H9 (cell line): ENCODE measurements around the gene ATP1B2. TPM values are rescaled to one million over a fixed set of nuclear protein-coding genes. Genes with fewer than 3 reads are reported as not detected.

Experiments used
- DNase-seq: peaks from one replicate; pipeline ENCODE4 v3.0.0-alpha.2; 2017
- H2AFZ ChIP-seq: one replicate; pipeline ENCODE4 v1.6.1; 2013; ENCODE audit warnings: mild to moderate bottlenecking, low read length, control low read depth, moderate library complexity
- H2AK5ac ChIP-seq: 2 replicates; pipeline ENCODE4 v1.6.1; 2013; ENCODE audit warnings: low read length, control low read depth, mixed read lengths; ENCODE audit not compliant: insufficient read length
- H2BK120ac ChIP-seq: one replicate; pipeline ENCODE4 v1.6.1; 2013; ENCODE audit warnings: low read depth, mild to moderate bottlenecking, low read length, control low read depth, inconsistent platforms; ENCODE audit not compliant: poor library complexity, severe bottlenecking
- H2BK12ac ChIP-seq: 2 replicates; pipeline ENCODE4 v1.6.1; 2013; ENCODE audit warnings: low read length, control low read depth, mixed read lengths, low read depth; ENCODE audit not compliant: insufficient read length
- H2BK15ac ChIP-seq: 2 replicates; pipeline ENCODE4 v1.6.1; 2013; ENCODE audit warnings: low read depth, low read length, control low read depth
- H2BK20ac ChIP-seq: one replicate; pipeline ENCODE4 v1.6.1; 2013; ENCODE audit warnings: low read depth, mild to moderate bottlenecking, low read length, control low read depth, inconsistent platforms; ENCODE audit not compliant: poor library complexity, severe bottlenecking
- H2BK5ac ChIP-seq: 2 replicates; pipeline ENCODE4 v1.6.1; 2013; ENCODE audit warnings: low read length, control low read depth, mixed read lengths; ENCODE audit not compliant: insufficient read length
- H3K14ac ChIP-seq: 2 replicates; pipeline ENCODE4 v1.6.1; 2013; ENCODE audit warnings: low read length, control low read depth; ENCODE audit not compliant: insufficient read depth
- H3K18ac ChIP-seq: 2 replicates; pipeline ENCODE4 v1.6.1; 2013; ENCODE audit warnings: low read depth, mild to moderate bottlenecking, mixed read lengths, low read length, control low read depth; ENCODE audit not compliant: insufficient read length
- H3K23ac ChIP-seq: 2 replicates; pipeline ENCODE4 v1.6.1; 2013; ENCODE audit warnings: low read length, control low read depth, mixed read lengths, low read depth; ENCODE audit not compliant: insufficient read length
- H3K23me2 ChIP-seq: 2 replicates; pipeline ENCODE4 v1.6.1; 2013; ENCODE audit warnings: low read depth, mild to moderate bottlenecking, mixed read lengths, low read length, control low read depth; ENCODE audit not compliant: insufficient read length, poor library complexity, severe bottlenecking
- H3K27ac ChIP-seq: 2 replicates; pipeline ENCODE4 v1.5.1; 2013; ENCODE audit warnings: low read length, control low read depth, mixed read lengths, low read depth; ENCODE audit not compliant: insufficient read length
- H3K27me3 ChIP-seq: 2 replicates; pipeline ENCODE4 v1.6.1; 2013; ENCODE audit warnings: low read length, control low read depth, inconsistent platforms; ENCODE audit not compliant: insufficient read depth
- H3K4ac ChIP-seq: 2 replicates; pipeline ENCODE4 v1.6.1; 2013; ENCODE audit warnings: low read depth, mild to moderate bottlenecking, control low read depth, inconsistent platforms, low read length, moderate library complexity
- H3K4me1 ChIP-seq: 2 replicates; pipeline ENCODE4 v1.6.1; 2013; ENCODE audit warnings: low read length, control low read depth, inconsistent platforms; ENCODE audit not compliant: insufficient read depth
- H3K4me2 ChIP-seq: 2 replicates; pipeline ENCODE4 v1.6.1; 2013; ENCODE audit warnings: low read length, control low read depth, mixed read lengths; ENCODE audit not compliant: insufficient read length, insufficient read depth
- H3K56ac ChIP-seq: 2 replicates; pipeline ENCODE4 v1.6.1; 2013; ENCODE audit warnings: low read depth, mild to moderate bottlenecking, mixed read lengths, low read length, control low read depth; ENCODE audit not compliant: insufficient read length
- H3K79me1 ChIP-seq: 2 replicates; pipeline ENCODE4 v1.6.1; 2013; ENCODE audit warnings: low read depth, mild to moderate bottlenecking, moderate library complexity, low read length, control low read depth, inconsistent platforms; ENCODE audit not compliant: insufficient read depth, poor library complexity, severe bottlenecking
- H3K79me2 ChIP-seq: 2 replicates; pipeline ENCODE4 v1.6.1; 2013; ENCODE audit warnings: low read length, control low read depth, inconsistent platforms; ENCODE audit not compliant: insufficient read depth
- H3K9ac ChIP-seq: 2 replicates; pipeline ENCODE4 v1.6.1; 2013; ENCODE audit warnings: low read length, control low read depth, mixed read lengths; ENCODE audit not compliant: insufficient read length; ENCODE audit errors: extremely low read depth
- H3K9me3 ChIP-seq: one replicate; pipeline ENCODE4 v1.6.1; 2013; ENCODE audit warnings: low read depth, low read length, inconsistent platforms; ENCODE audit not compliant: control insufficient read depth
- H3T11ph ChIP-seq: one replicate; pipeline ENCODE4 v1.6.1; 2013; ENCODE audit warnings: mild to moderate bottlenecking, low read length, control low read depth, inconsistent platforms
- H4K20me1 ChIP-seq: one replicate; pipeline ENCODE4 v1.6.1; 2013; ENCODE audit not compliant: control insufficient read depth, insufficient read length, insufficient read depth
- H4K5ac ChIP-seq: 2 replicates; pipeline ENCODE4 v1.6.1; 2013; ENCODE audit warnings: low read depth, mild to moderate bottlenecking, mixed read lengths, low read length, control low read depth; ENCODE audit not compliant: insufficient read length
- H4K8ac ChIP-seq: replicated peaks from 2 replicates; pipeline ENCODE4 v1.6.1; 2013; ENCODE audit warnings: low read length, control low read depth, mixed read lengths, low read depth; ENCODE audit not compliant: insufficient read length
- H4K91ac ChIP-seq: 2 replicates; pipeline ENCODE4 v1.6.1; 2013; ENCODE audit warnings: low read depth, mild to moderate bottlenecking, moderate library complexity, mixed read lengths, low read length, control low read depth; ENCODE audit not compliant: insufficient read length
- H3K27ac Mint-ChIP-seq, 3 experiments: 2 replicates in 2 of 3; 3 replicates in 1 of 3; pipeline ENCODE4 v1.8.0; 2020 to 2021; ENCODE audit warnings: mixed read lengths in 3 of 3, mild to moderate bottlenecking in 1 of 3, moderate library complexity in 1 of 3
- H3K27me3 Mint-ChIP-seq: 2 replicates; pipeline ENCODE4 v1.8.0; 2021; ENCODE audit warnings: low read depth, mild to moderate bottlenecking, moderate library complexity, mixed read lengths
- H3K36me3 Mint-ChIP-seq, 3 experiments: 2 replicates in 2 of 3; 3 replicates in 1 of 3; pipeline ENCODE4 v1.8.0; 2020 to 2021; ENCODE audit warnings: low read depth in 3 of 3, mixed read lengths in 3 of 3; ENCODE audit not compliant: insufficient read depth in 1 of 3
- H3K4me1 Mint-ChIP-seq, 2 experiments: 2 replicates each; pipeline ENCODE4 v1.8.0; 2020; ENCODE audit warnings: mixed read lengths in 2 of 2
- H3K4me3 Mint-ChIP-seq, 2 experiments: 2 replicates in 1 of 2; 3 replicates in 1 of 2; pipeline ENCODE4 v1.8.0; 2020 to 2021; ENCODE audit warnings: mild to moderate bottlenecking in 2 of 2, mixed read lengths in 2 of 2, moderate library complexity in 1 of 2
- H3K9me3 Mint-ChIP-seq, 2 experiments: 2 replicates in 1 of 2; 3 replicates in 1 of 2; pipeline ENCODE4 v1.8.0; 2020; ENCODE audit warnings: mild to moderate bottlenecking in 2 of 2, mixed read lengths in 2 of 2, moderate library complexity in 1 of 2
- WGBS: extraction: QIAGEN DNeasy Blood & Tissue Kit; methylation state at CpG from one replicate; pipeline ENCODE4 v1.1.7; 2013; ENCODE audit warnings: missing lambda C conversion rate, low lambda C conversion rate, mixed read lengths; ENCODE audit not compliant: insufficient read length; ENCODE audit errors: extremely low coverage; 5-methylcytosine and 5-hydroxymethylcytosine counted together
- total RNA-seq: library from RNA; stranded (reverse); gene quantifications from 2 replicates; pipeline ENCODE4 v1.2.1, GENCODE V29; 2021
- TF ChIP-seq, protein P1 (sequence below): fragments of 200-600 bp; sonication (generic); conservative IDR thresholded peaks from 3 replicates; pipeline ENCODE4 v1.8.0; 2021; ENCODE audit warnings: antibody characterized with exemption, mild to moderate bottlenecking

ATP1B2 gene
- total RNA-seq, 1 experiment from 2014 or later = 16.2 TPM

DNA sequence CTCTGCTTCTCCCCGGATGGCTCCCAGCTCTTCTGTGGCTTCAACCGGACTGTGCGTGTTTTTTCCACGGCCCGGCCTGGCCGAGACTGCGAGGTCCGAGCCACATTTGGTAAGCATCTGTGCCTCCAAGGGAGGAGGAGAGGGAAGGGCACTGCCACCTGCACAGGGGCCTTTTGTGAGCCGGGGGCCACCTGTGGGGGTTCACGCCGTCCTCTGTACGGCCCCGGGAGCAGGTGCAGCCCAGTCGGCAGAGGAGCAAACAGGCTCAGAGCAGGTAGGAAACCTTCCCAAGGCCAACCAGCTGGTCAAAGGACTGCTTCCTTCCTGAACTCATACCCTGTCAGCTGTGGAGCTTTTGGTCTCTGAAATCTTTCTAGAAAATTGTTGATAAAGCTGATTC is 51.0 kb downstream of the ATP1B2 start:
- no CpG with 5 or more reads among the region's 14 CpGs for WGBS
- H4K8ac ChIP-seq = no peak overlapping the region
- no peak overlapping the region for H3K27ac Mint-ChIP-seq
- H3K9me3 Mint-ChIP-seq = no peaks in the 10 kb centered on the region
- H4K20me1 ChIP-seq = no peaks in the 10 kb centered on the region
- H2BK5ac ChIP-seq = no peak overlapping the region
- H4K5ac ChIP-seq = no peak overlapping the region
- no peaks in the 10 kb centered on the region for H3K9me3 ChIP-seq
- no peak overlapping the region for H3K9ac ChIP-seq
- DNase-seq = no peak
- H2BK12ac ChIP-seq = no peak overlapping the region
- no peak overlapping the region for H3T11ph ChIP-seq
- no peaks in the 10 kb centered on the region for H3K79me2 ChIP-seq
- H3K18ac ChIP-seq = no peak overlapping the region
- H3K4me3 Mint-ChIP-seq = no peak overlapping the region
- H2BK20ac ChIP-seq = no peak overlapping the region
- H4K91ac ChIP-seq = no peak overlapping the region
- TF ChIP-seq, protein P1, sequence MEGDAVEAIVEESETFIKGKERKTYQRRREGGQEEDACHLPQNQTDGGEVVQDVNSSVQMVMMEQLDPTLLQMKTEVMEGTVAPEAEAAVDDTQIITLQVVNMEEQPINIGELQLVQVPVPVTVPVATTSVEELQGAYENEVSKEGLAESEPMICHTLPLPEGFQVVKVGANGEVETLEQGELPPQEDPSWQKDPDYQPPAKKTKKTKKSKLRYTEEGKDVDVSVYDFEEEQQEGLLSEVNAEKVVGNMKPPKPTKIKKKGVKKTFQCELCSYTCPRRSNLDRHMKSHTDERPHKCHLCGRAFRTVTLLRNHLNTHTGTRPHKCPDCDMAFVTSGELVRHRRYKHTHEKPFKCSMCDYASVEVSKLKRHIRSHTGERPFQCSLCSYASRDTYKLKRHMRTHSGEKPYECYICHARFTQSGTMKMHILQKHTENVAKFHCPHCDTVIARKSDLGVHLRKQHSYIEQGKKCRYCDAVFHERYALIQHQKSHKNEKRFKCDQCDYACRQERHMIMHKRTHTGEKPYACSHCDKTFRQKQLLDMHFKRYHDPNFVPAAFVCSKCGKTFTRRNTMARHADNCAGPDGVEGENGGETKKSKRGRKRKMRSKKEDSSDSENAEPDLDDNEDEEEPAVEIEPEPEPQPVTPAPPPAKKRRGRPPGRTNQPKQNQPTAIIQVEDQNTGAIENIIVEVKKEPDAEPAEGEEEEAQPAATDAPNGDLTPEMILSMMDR = no peak
- peaks cover 5 to 20% (median 17%) of the 10 kb centered on the region in 3 experiments; a peak in 6 of 7 replicates for H3K36me3 Mint-ChIP-seq
- no peak overlapping the region for H3K56ac ChIP-seq
- no peak overlapping the region for H3K23ac ChIP-seq
- peaks cover 29 to 31% of the 10 kb centered on the region in 2 experiments for H3K4me1 Mint-ChIP-seq
- no peaks in the 10 kb centered on the region; the same call in 1 of the 2 replicates for H3K27me3 ChIP-seq
- no peak overlapping the region for H2BK15ac ChIP-seq
- H3K4me1 ChIP-seq = no peaks in the 10 kb centered on the region; the same call in 1 of the 2 replicates
- H3K27me3 Mint-ChIP-seq = peaks cover 20% of the 10 kb centered on the region
- H2AK5ac ChIP-seq = no peak overlapping the region
- H3K79me1 ChIP-seq = no peaks in the 10 kb centered on the region
- H2AFZ ChIP-seq = no peak overlapping the region
- H3K27ac ChIP-seq = no peak overlapping the region
- H3K4ac ChIP-seq = no peak overlapping the region
- no peak overlapping the region for H2BK120ac ChIP-seq
- H3K23me2 ChIP-seq = peaks cover 18% of the 10 kb centered on the region
- no peak overlapping the region for H3K4me2 ChIP-seq
- H3K14ac ChIP-seq = no peak overlapping the region
